DOHH2 (cell line): ENCODE results near the gene CCDC116.
"Not testable (repeated sequence)": the region's sequence is repeated elsewhere in the genome, so short reads cannot be mapped to it uniquely, and the experiment has no call there.

Experiments
- H3F3A ChIP-seq: fragments of 200-600 bp; sonication (generic), shearing (Covaris generic); 2 replicates; pipeline ENCODE4 v1.6.0; 2016; ENCODE audit warnings: antibody characterized with exemption, mild to moderate bottlenecking; ENCODE audit not compliant: control insufficient read depth, insufficient read depth
- H3K27ac ChIP-seq: fragments of 200-600 bp; sonication (generic); 2 replicates; pipeline ENCODE4 v1.5.1; 2014; ENCODE audit warnings: low read depth, mild to moderate bottlenecking, low read length, moderate library complexity
- H3K27me3 ChIP-seq: fragments of 200-600 bp; sonication (generic); 2 replicates; pipeline ENCODE4 v1.6.1; 2014; ENCODE audit warnings: mild to moderate bottlenecking, low read length, mixed read lengths; ENCODE audit not compliant: control insufficient read depth
- H3K36me3 ChIP-seq: fragments of 200-600 bp; sonication (generic); 2 replicates; pipeline ENCODE4 v1.6.1; 2014; ENCODE audit warnings: mild to moderate bottlenecking, low read length, moderate library complexity, mixed read lengths; ENCODE audit not compliant: control insufficient read depth
- H3K4me1 ChIP-seq: fragments of 200-600 bp; sonication (generic); 2 replicates; pipeline ENCODE4 v1.6.1; 2014; ENCODE audit warnings: mild to moderate bottlenecking, low read length, mixed read lengths; ENCODE audit not compliant: control insufficient read depth
- H3K4me2 ChIP-seq: fragments of 200-600 bp; sonication (generic); 2 replicates; pipeline ENCODE4 v1.6.0; 2014; ENCODE audit warnings: mild to moderate bottlenecking, low read length, moderate library complexity
- H3K4me3 ChIP-seq: fragments of 200-600 bp; sonication (generic); 2 replicates; pipeline ENCODE4 v1.5.1; 2014; ENCODE audit warnings: mild to moderate bottlenecking, low read length, mixed read lengths
- H3K79me2 ChIP-seq: fragments of 200-600 bp; sonication (generic); 2 replicates; pipeline ENCODE4 v1.6.1; 2014; ENCODE audit warnings: mild to moderate bottlenecking, low read length, mixed read lengths; ENCODE audit not compliant: control insufficient read depth
- H3K9me2 ChIP-seq: fragments of 200-600 bp; sonication (generic); replicated peaks from 2 replicates; pipeline ENCODE4 v1.6.1; 2014; ENCODE audit warnings: mild to moderate bottlenecking, low read length, mixed read lengths; ENCODE audit not compliant: control insufficient read depth
- H3K9me3 ChIP-seq: fragments of 200-600 bp; sonication (generic); 2 replicates; pipeline ENCODE4 v1.6.1; 2014; ENCODE audit warnings: antibody characterized with exemption, low read length, mixed read lengths; ENCODE audit not compliant: control insufficient read depth, insufficient read depth
- H4K20me1 ChIP-seq: fragments of 200-600 bp; sonication (generic); 2 replicates; pipeline ENCODE4 v1.6.0; 2014; ENCODE audit warnings: low read depth, mild to moderate bottlenecking, antibody characterized with exemption, low read length, moderate library complexity; ENCODE audit not compliant: control insufficient read depth, insufficient read depth
- EZH2phosphoT487 ChIP-seq: fragments of 200-600 bp; sonication (generic); IDR thresholded peaks from 2 replicates; pipeline ENCODE4 v1.6.1; 2017; ENCODE audit warnings: borderline replicate concordance, mild to moderate bottlenecking, antibody characterized with exemption, low read length, moderate library complexity, mixed read lengths
- TF ChIP-seq, protein P1 (sequence below): fragments of 200-600 bp; sonication (generic); IDR thresholded peaks from one replicate; pipeline ENCODE4 v1.5.1; 2014; ENCODE audit warnings: antibody characterized with exemption, mild to moderate bottlenecking, low read depth, low read length; ENCODE audit not compliant: poor library complexity, severe bottlenecking

CCDC116 gene

DNA sequence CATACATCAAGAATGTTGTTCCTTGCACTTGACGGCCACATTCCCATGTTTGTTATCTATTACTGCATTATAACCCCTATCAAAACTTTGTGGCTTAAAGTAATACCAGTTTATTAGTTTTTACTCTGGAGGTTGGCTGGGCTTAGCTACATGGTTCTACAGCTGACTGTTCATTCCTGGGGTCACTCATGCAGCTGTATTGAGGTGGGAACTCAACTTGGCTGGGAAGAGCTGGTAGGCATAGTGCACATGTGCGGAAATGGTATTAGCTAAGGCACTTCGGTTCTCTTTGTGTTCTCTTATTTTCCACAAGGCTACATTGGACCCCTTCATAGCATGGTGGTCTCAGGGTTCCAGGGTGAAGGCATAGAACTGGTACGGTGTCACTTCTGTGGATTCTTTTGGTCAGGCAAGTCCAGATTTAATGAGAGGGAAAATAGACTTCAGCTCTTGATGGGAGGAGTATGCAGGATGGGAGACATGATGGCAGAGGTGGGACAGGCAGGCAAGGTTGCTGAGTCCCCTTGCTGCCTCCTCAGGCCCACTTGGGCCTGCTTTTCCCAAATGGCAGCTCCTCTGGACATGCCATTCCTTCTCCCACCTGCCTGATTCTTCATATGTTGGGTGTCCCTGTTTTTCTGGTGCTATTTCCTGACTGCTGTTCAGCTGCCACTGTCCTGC, 18.9 kb upstream of the CCDC116 start:
- Histone ChIP-seq H3K4me1 (peaks cover 47% of the 10 kb centered on the region), H4K20me1 (peaks cover 9% of the 10 kb centered on the region; the same call in 1 of the 2 replicates), H3K9me3 (no peaks in the 10 kb centered on the region), H3K9me2 (no peaks in the 10 kb centered on the region), H3K27ac (no peak overlapping the region), H3K36me3 (peaks cover 69% of the 10 kb centered on the region), H3K27me3 (no peaks in the 10 kb centered on the region), H3K4me2 (no peak overlapping the region), H3K4me3 (no peak overlapping the region), H3K79me2 (peaks cover 90% of the 10 kb centered on the region), H3F3A (peaks cover 9% of the 10 kb centered on the region)
- no peak for TF ChIP-seq EZH2phosphoT487
- TF ChIP-seq, protein P1, sequence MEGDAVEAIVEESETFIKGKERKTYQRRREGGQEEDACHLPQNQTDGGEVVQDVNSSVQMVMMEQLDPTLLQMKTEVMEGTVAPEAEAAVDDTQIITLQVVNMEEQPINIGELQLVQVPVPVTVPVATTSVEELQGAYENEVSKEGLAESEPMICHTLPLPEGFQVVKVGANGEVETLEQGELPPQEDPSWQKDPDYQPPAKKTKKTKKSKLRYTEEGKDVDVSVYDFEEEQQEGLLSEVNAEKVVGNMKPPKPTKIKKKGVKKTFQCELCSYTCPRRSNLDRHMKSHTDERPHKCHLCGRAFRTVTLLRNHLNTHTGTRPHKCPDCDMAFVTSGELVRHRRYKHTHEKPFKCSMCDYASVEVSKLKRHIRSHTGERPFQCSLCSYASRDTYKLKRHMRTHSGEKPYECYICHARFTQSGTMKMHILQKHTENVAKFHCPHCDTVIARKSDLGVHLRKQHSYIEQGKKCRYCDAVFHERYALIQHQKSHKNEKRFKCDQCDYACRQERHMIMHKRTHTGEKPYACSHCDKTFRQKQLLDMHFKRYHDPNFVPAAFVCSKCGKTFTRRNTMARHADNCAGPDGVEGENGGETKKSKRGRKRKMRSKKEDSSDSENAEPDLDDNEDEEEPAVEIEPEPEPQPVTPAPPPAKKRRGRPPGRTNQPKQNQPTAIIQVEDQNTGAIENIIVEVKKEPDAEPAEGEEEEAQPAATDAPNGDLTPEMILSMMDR: no peak

DNA sequence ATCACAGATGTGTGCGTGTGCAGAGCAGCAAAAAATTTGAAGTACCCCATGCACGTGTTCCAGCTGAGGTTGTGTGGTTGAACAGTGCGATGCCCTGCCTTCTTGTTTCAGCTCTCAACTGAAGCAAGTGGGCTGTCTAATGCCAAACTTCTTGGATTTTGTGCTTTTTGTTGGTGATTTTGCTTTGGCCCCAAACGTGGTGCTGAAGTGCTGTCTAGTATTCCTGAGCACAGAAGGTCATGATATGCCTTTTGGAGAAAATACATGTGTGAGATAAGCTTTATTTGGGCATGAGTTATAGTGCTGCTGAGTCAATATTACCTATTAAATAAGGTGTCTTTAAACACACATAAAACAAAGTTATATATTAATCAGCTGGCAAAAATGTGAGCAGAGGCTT, 16.8 kb upstream of the CCDC116 start:
- Histone ChIP-seq H3K36me3 (peaks cover 63% of the 10 kb centered on the region), H3K4me1 (peaks cover 47% of the 10 kb centered on the region), H3K79me2 (peaks cover 91% of the 10 kb centered on the region), H3K27ac (peak overlapping the region; percentile 27), H4K20me1 (peaks cover 9% of the 10 kb centered on the region; the same call in 1 of the 2 replicates), H3K9me3 (no peaks in the 10 kb centered on the region), H3K9me2 (no peaks in the 10 kb centered on the region), H3K4me2 (peak overlapping the region; percentile 23), H3K27me3 (no peaks in the 10 kb centered on the region), H3F3A (peaks cover 12% of the 10 kb centered on the region), H3K4me3 (0 out of 2 replicates have a peak overlapping the region, but pooled peaks have one; percentile 13)
- TF ChIP-seq EZH2phosphoT487: no peak
- TF ChIP-seq, protein P1: no peak

DNA sequence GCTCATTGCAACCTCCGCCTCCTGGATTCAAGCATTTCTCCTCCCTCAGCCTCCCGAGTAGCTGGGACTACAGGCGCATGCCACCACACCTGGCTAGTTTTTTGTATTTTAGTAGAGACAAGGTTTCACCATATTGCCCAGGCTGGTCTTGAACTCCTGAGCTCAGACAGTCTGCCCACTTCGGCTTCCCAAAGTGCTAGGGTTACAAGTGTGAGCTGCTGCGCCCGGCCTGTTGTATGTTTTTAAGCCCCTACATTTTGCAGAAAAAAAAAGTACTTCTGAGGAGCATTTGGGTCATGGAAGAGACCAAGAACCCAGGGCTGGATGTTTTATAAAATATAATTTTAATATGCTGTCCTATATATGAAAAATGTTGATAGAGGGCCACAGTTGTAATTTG, 15.2 kb upstream of the CCDC116 start:
- peaks cover 18% of the 10 kb centered on the region for H3F3A ChIP-seq
- peaks cover 10% of the 10 kb centered on the region; the same call in 1 of the 2 replicates for H4K20me1 ChIP-seq
- not testable (repeated sequence) for H3K4me3 ChIP-seq, H3K9me3 ChIP-seq, H3K27me3 ChIP-seq, H3K9me2 ChIP-seq
- H3K79me2 ChIP-seq: peaks cover 87% of the 10 kb centered on the region
- 0 out of 2 replicates have a peak overlapping the region, but pooled peaks have one; percentile 27 for H3K27ac ChIP-seq
- H3K36me3 ChIP-seq: peaks cover 60% of the 10 kb centered on the region
- peaks cover 47% of the 10 kb centered on the region for H3K4me1 ChIP-seq
- H3K4me2 ChIP-seq: 0 out of 2 replicates have a peak overlapping the region, but pooled peaks have one; percentile 23

DNA sequence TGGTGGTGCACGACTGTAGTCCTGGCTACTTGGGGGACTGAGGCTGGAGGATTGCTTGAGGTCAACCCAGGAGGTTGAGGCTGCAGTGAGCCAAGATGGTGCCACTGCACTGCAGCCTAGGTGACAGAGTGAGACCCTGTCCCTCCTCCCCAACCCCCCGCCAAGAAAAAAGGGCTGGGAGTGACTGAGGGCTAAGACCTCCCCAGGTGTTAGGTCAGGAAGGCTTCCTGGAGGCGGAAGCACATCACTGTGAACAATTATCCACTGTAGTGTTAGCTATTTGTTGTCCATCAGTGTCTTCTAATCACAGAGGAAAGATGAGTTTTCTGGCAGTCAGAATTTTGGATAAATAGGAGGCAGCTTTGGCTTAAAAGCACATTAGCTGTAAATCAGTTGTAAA, 11.5 kb upstream of the CCDC116 start:
- Histone ChIP-seq H3K9me2 (no peaks in the 10 kb centered on the region), H3K27ac (no peak overlapping the region), H3K79me2 (peaks cover 92% of the 10 kb centered on the region), H4K20me1 (peaks cover 6% of the 10 kb centered on the region; the same call in 1 of the 2 replicates), H3K36me3 (peaks cover 59% of the 10 kb centered on the region), H3K9me3 (no peaks in the 10 kb centered on the region), H3F3A (peaks cover 36% of the 10 kb centered on the region), H3K4me1 (peaks cover 32% of the 10 kb centered on the region), H3K27me3 (no peaks in the 10 kb centered on the region), H3K4me3 (no peak overlapping the region), H3K4me2 (no peak overlapping the region)
- TF ChIP-seq EZH2phosphoT487: no peak
- TF ChIP-seq, protein P1: no peak
